IPS-NIHi7 (cell line): ENCODE results near the gene MALL.
"Not testable (repeated sequence)": the region's sequence is repeated elsewhere in the genome, so short reads cannot be mapped to it uniquely, and the experiment has no call there.

Source experiments
- DNase-seq: peaks from one replicate; pipeline ENCODE4 v3.0.0; 2012; ENCODE audit warnings: mixed read lengths; ENCODE audit errors: extremely low spot score

MALL gene

DNA sequence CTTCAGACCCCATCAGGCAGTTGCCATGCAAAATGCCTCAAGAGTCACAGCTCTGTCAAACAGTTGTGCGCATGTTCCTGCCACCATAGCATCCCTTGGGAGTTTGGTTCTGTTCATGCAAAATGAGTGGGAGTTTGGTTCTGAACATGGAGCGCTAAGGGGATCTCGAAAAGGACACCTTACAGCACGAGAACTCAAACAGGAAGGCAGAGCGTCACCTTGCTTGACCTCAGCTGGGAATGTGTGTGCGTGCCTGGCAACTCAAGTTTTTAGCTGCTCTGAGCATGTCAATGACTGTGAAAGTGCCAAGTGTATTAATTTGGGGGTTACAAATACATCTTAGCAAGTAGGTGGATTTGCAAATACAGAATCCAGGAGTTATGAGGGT, 16.6 kb downstream of the MALL start:
- DNase-seq, result no peak

DNA sequence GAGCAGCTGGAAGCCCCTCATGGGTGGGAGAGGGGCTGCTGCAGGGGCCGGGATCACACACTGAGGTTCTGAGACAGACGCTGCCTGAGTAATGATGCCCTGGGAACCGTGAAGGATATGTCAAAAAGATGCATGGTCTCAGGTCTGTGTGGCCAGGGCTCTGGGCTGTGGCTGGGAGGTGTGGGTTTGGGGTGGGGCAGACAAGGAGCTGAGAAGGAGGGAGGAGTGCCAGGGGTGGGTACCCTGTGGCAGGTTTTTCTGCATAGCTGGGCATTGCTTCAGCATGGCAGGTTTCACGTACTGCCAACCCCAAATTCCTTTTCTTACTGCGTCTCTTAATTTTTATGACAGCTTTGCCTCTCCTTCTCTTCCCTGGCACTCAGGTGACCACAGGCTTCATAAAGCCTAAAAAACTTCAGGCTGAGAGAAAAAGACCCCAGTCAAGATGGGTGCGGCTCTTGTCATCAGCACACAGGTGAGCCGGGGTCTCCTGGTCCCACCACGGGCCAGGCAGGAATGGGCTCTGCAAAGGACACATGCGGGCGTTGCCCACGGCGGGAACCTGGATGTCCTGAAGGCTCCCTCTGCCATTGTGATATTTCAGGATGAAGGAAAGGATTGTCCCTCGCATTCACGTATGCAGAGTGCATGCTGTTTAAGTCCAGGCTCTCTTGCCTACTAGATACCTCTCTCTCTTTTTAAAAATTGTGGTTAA, 18.0 kb downstream of the MALL start:
- DNase-seq, result no peak

DNA sequence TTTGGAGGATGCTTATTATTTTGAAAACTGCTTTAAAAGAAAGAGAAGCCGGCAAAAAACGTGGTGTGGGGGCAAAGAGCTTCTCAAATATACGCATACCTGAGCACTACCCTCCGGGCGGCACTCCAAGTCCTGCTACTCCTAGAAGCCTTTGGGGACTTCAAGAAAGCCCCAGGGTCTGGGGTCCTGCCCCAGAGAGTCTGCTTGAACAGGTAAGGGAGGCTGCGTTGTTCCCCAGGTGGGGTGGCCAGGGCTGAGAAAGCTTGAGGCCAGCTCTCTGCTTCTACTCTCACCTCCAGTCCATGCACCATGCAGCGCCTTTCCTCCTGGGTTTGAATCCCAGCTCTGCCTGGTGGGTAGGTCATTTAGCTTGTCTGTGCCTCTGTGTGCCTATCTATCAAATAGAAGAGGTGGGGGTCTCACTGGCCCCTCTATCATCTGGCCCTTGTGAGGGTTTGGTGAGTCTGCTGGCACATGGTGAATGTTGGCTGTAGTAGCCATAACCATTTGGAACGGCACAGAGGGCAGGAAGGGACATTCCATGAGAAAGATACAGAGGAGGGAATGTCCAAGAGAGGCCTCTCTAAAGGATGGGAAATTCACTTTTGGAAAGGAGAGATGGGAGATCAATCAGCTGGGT, 19.5 kb downstream of the MALL start:
- no peak for DNase-seq

DNA sequence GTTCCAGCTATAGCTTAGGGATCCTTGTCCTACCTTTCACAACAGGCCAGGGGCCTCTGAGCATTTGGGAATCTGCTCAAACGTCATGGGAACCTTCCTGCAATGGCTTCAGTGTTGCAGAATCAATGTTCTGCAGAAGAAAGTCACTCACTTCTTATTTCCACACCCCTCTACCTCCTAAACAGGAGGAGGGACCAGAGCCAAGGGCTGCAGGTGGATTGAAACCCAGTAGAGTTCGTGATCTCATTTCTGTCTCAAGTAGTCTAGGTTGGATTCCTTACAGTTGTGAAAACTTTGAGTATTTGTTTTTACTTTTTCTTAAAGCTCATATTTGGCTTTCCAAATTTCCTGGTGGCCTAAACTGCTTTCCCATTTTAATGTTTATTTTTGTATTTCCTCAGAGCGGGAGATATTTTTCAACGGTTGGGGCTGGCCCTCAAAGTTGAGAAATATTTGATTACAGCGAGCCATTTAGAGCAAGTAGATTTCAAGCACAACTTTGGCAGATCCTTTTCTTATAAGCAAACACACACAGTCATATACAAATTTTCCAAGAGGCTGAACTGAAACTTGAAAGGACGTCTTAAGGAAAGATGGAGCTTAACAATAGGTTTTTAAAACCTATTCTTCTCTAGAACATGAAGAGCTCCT, 20.6 kb downstream of the MALL start:
- not testable (repeated sequence) for DNase-seq

DNA sequence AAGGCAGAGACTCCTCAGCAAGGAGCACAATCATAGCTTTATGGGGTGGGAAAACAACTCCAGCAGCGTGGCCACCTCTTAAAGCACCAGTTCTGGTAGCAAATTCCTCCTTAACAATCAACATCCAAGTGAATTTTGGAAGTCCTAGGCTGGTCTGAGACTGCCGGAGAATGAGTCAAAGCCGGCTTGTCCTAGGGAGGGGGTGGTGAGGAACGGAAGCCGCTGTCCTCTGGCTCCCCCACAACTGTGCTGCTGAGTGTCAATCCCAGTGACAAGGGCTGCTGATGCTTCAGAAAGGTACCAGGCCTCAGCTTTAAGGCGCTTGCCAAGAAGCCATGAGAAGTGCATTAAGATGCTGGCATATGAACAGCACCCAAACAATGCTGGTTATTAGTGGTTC, 21.7 kb downstream of the MALL start:
- DNase-seq, result not testable (repeated sequence)

DNA sequence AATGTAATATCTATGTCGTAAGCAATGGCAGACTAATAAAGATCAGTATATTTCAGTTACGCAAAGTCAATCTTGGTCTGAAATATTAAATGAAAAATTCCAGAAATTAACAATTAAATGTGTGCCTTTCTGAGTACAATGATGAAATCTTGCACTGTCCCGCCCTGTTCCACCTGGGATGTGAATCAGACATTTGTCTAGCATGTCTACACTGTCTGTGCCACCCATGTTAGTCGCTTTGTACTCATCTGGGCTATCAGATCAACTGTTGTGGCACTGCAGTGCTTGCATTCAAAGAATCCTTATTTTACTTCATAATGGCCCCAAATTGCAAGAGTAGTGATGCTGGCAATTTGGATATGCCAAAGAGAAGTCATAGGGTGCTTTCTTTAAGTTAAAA, 25.5 kb downstream of the MALL start:
- not testable (repeated sequence) for DNase-seq

DNA sequence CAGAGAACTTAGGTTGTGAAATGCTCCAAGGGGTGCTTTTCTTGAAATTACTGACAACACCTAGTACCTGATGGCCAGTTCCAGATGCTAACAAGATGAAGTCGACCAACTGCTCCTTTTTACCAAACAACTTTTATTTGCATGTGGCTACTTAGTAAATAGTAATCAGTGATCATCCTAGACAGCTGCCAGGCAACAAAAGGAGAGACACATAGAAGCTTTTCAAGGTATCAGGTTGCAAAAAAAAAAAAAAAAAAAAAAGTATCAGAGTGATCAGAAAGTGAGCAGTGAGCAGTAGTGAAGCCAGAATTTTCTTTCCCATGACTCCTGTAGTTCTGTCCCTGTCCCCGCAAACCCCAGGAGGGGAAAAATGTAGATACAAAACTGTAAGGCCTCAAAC, 31.9 kb downstream of the MALL start:
- DNase-seq, result not testable (repeated sequence)

DNA sequence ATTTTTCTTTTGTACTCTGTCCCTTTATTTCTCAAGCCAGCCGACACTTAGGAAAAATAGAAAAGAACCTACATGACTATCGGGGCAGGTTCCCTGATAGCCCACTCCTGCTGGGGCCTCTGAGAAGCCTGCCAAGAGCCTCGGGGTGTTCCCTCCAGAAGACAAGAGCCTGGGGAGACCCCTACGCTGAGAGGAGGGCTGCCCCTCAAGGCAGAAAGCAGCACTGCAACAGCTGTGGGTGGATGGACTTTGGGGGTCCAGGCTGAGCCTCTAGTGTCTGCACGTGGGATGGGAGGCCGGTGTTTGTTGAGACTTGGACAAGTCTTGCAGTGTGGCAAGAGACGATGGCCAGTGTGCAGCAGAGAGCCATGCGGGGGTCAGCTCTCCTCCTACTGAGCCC, 32.5 kb downstream of the MALL start:
- DNase-seq, result not testable (repeated sequence)

DNA sequence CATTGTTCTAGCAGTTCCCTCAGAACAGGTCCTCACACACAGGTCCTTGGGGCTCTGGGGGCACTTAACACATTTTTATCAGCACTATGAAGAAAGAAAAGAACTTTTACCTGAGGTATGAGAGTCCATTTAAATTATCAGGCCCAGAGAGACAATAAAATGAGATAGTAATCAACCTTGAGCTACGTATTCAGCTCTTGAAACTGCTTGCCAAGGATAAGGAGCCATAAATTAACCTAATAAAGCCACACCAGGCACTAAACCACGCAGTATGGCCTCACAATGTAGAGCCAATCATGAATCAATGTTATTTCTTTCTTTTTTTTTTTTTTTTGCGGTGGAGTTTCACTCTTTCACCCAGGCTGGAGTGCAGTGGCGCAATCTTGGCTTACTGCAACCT, 37.5 kb downstream of the MALL start:
- not testable (repeated sequence) for DNase-seq

DNA sequence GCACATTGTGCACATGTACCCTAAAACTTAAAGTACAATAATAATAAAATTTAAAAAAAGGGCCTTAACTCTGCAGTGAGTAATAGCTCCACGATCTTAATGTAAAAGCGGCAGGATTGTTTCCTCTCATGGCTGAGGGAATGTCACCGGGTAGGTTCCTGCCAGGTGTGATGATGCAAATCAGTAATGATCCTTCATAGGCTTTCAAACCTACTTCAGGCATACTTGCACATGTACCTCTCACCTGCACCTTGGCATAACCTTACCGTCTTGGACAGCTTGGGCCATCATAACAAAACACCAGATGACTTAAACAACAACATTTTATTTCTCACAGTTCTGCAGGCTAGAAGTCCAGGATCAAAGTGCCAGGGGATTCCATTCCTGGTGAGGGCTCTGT, 39.7 kb downstream of the MALL start:
- DNase-seq, result not testable (repeated sequence)

DNA sequence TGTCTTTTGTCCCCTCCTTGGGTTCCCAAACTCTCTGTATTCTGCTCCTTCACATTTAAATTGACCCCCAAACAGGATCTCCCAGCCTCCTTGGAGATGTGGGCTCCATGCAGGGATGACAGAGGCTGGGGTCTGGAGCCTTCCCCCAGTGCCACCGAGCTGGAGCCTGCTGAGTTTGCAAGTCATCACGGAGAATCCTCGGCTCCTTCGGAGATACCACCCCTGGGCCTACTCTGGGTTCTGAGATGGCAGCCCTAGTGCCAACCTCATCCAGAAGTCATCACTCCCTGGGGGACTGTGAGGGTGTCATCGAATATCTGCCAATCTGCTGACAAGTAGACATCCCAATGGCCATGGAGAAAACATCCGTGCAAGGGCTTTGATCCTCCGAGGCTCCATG, 45.8 kb downstream of the MALL start:
- DNase-seq, result not testable (repeated sequence)

DNA sequence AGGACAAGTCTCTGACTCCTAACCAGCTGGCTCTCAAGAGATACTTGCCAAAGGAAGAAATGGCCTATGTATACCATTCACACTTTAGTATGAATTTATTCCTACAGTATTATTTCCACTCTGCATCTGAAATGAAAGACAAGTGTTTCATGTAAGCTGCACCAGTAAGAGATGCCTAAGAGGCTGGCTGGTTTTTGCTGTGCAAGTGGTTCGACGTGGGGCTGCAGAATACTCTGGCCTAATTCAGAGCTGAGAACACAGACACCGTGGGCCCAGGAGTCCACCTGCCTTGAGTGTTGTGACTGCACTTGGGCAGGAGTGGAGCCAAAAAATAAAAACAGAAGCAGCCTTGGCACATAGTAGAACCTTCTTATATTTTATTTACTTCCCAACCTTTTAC, 47.5 kb downstream of the MALL start:
- not testable (repeated sequence) for DNase-seq

DNA sequence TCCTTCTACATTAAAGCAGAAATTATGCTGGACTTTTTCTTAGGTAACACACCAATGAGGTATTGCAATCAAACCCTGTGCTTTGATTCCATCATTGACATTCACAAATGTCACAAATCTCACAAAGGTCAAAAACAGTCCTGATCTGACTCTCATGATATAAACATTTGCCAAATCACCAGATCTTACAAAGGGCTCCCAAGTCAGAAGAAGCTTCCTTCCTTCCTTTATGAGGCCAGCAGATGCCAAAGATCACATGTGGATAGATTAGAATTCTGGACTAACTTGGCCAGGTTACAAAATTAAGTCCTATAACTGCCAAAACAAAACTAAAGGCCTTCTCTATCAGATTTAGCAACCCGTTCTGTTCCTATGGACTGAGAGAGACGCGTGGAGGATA, 53.3 kb downstream of the MALL start:
- not testable (repeated sequence) for DNase-seq

DNA sequence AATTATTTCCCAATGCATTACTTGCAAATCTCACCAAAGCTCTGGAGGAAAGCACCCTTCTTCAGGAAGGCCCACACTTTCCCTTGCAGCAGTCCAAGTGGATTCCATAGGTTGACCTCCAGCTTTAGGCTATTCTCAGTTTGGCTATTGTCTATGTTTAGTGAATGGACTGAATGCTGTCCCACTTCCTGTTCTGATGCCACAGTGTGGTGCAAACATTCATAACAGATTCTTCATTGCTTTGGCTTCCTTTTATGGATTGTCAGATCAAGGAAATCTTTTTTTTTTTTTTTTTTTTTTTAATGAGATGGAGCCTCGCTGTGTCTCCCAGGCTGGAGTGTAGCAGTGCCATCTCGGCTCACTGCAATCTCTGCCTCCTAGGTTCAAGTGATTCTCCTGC, 55.1 kb downstream of the MALL start:
- DNase-seq, result not testable (repeated sequence)

DNA sequence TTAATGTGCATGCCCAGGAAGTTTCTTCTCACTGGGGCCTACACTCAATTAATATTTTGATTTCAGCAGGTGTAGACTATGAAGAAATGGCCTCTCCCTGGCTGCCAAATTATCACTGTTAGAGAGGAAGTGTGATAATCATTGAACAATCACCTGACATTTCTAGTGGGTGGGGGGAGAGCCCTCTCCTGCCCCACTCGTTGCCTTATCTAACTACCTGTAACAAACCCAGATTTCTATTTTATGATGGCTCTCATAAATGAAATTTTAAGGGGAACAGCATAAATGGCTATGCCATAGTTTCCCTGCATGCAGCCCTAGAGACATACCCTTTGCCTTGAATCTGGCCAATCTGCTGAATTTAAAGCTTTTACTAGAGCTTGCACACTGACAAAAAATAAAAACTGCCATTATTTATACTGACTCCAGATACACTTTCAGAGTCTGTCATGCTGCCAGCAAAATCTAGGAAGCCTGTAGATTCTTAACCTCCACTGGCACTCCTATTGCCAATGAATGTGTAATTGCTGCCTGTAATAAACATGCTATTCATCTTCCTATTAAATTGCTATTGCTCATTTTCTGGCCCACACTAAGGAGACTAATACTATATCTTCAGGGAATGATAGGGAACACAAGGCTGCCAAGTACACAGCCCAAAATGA, 55.8 kb downstream of the MALL start:
- not testable (repeated sequence) for DNase-seq

DNA sequence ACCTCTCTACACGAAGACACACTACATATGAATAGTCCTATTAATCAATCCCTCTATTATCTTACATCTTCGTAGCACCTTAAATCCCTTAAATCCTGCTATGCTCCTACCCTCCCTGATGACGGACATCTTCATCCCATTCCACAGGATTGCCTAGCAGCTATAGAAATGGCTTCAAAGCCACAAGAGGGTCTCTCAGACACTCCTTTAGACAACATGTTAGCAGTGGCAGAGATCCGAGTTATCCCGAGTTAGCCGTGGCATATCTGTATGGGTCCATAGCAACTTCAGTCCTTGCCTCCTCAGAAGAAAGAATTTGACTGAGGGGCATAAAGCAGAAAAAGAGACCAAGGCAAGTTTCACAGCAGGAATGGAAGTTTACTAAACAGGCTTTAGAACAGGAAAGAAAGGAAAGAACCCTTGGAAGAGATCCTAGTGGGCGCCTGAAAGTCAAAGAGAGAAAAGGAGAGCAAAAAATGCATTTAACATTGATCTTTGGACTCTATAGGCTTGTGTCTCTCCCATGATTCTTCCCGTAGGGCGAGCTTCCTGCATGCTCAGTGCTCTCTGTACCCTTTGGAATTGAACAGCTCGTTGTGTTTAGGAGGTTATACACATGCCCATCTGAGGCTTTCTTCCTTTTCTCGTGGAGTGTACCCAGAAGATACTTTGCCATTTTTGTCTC, 56.5 kb downstream of the MALL start:
- DNase-seq, result not testable (repeated sequence)

DNA sequence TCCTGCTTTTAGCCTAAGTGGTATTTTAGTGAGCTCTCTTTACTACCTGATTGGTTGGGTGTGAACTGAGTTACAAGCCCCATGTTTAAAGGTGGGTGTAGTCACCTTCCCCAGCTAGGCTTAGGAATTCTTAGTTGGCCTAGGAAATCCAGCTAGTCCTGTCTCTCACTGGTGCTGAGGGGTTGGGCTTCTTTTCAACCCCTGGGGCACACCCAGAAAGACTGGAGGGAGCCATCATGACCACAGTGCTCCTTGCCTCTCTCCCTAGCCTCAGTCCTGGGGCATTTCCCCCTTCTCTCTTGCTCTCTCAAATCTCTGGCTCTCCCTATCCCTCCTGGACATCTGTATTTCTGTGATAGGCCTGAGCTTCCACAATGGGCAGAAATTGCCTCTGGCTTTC, 57.6 kb downstream of the MALL start:
- DNase-seq, result not testable (repeated sequence)

DNA sequence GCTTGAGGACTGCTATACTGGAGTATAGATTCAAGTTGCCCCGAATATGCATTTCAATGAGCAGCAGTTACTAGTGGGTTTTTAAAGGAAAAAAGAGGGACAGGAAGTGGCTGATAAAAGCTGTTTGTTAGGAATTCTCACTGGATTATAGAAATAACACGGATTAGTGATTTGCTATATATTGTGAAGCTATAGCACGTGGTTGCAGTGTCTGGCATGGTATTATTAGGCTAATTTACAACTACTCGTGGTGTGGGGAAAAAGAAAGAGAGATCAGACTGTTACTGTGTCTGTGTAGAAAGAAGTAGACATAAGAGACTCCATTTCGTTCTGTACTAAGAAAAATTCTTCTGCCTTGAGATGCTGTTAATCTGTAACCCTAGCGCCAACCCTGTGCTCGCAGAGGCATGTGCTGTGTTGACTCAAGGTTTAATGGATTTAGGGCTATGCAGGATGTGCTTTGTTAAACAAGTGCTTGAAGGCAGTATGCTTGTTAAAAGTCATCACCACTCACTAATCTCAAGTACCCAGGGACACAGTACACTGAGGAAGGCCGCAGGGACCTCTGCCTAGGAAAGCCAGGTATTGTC, 59.7 kb downstream of the MALL start:
- DNase-seq, result not testable (repeated sequence)

DNA sequence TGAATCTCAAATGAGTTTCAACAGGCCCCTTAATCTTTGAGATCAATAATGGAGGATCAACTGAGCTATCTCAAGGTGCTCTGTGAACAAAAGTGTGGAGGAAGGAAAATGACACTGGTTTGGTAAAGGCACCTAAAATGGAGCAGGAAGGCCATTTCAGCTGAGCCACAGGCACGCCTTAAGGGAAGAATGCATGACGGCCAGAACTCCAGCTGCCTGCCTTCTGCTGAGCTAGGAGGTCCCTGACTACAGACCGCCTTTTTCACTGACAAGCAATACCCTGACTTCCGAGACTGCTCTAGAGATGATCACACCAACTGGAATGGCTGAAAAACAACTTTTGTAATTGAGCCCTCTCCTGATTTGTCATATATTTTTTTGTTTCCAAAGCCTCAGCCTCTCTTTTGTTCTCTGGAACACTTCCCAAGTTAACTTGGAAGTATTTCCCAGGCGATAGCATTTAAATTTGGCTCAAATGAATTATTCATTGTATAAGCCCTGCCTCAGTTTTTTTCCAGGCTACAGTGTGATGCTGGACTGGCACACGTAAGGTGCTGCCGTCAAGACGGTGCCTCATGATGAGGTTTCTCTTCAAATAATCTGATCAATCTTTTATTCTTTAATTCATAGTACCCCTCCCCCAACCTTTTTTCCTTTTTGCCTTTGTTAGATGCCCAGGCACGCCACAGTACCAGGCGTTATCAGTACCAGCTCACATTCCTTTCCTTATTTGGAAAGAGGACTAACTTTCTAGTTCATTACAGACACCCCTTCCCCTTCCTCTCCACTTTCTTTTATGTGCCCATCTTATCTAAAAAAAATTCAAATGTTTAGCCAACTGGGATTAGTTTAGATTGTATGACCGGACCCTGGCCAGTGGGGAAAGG, 60.9 kb downstream of the MALL start:
- not testable (repeated sequence) for DNase-seq

DNA sequence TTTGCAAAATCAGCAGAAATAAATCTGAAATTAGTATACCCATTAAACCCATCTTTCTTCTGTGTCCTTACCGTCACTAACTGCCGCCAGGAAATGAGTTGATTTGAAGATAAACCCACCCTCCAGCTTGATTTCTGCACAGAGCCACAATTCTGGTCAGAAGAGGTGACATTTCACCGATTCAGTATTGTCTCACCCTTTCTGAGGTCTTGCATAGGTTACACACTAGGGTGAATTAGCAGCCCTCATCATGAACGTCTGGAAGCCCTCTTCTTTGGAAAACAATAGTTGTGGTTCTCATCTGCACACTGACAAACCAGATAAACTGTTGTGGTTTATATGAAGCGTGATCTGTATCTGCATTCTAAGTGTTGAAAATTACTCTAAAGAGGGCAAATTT, 61.9 kb downstream of the MALL start:
- not testable (repeated sequence) for DNase-seq
